ENCODE results near the gene C20orf144.

Gene C20orf144

DNA sequence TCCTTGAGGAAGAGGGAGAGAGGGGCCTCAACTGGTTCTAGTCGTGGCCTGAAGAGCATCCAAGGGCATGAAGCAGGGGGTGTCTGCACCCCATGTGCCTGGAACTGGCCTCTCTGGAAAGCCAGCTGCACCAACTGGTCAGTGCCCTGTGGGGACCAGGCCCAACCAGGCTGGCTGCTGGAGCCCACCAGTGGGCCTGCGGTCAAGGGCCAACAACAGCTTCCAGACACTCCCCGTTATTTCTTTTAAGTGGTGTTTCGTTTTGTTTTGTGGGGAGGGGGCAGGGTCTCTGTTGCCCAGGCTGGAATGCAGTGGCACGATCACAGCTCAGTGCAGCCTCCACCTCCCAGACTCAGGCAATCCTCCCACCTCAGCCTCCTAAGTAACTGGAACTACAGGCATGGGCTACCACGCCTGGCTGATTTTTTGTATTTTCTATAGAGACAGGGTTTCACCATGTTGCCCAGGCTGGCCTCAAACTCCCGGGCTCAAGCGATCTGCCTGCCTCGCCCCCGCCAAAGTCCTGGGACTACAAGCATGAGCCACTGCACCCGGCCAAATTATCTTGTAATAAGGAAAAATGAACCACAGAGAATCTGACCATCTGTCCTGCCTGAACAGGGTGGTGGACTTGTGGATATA, 11.9 kb upstream of the C20orf144 start:
- no peak for DNase-seq

DNA sequence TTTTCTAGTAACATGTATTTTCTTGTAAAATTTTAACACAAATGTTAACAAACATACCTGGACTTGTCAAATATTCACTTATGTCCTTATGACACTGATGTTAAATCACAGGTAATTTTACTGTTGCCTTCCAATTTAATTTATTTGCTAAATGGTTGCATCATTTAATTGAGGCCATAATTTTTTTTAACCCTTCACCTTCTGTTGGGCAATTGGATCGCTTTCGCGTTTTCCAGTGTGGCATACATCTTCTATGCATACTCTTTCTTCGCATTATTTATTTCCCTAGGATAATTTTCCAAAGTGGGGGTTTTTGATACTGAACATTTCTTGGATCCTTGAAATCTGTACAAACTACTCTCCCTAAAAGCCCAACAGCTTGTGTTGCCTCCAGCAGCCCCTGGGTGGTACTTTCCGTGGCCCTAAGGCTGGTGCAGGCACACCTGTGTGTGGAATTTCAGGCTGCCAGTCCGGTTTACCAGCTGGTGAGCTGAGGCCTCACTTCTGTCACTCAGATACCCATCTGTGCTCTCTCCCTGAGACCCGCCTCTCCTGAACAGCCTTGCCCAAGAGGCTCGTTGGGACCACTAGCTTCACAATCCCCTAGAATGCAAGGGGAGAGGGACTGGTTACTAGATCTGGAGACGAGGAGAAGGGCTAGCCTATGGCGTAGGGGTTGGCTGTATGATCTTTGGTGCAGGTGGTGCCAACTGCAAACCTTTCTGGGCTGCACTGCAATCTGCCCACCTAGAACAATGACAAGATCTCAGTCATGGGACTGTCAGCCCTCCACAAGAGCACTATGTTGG, 11.2 kb upstream of the C20orf144 start:
- DNase-seq, result no peak

DNA sequence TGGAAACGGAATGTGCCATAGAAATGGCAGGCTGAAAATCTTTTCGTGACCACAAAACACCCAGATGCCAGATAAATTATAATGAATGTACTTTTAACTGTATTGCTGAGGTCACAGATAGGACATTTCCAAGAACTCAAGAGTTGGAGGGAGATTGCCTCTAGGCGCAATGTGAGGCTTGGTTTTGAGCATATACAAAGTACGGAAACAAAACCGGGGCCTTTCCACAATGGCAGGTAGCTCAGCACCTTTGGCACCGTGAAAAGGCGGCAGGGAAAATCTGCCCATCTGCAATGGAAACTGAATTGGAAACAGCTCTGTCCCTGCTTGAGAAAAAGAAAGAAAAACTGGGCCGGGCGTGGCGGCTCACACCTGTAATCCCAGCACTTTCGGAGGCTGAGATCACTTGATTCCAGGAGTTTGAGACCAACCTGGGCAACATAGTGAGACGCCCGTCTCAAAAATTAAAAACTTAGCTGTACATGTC, 10.5 kb upstream of the C20orf144 start:
- DNase-seq, result no peak

DNA sequence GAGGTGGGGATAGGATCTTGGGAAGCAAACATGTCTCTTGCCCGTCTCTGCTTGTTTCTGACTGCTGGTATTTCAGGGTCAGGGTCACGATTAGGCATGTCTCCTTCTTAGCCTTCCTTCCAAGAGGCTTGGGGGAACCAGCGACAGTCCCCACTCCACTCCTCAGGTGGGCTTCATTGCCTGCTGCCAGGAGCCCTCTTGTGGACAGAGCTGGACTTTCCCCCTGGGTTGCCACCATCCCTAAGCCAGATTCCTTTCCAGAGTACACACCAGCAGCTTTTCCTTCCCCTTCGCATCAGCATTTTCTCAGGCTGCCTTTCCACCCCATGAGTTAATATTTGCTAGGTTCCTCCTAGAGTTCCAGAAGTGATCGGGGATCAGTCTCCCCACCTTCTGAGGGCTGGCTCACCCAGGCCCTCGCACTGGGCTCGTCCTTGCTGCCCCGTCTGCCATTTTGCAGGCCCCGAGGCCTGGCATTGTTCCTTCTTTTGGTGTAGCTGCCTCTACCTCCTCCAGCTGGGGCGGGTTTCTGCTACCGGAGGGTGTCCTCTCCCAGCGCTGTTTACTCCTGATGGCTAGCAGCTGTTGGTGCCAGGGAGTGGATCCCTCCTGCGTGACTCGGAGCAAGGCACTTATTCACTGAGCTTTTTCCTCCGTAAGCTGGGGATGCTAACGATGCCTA, 8.8 kb upstream of the C20orf144 start:
- DNase-seq, result peak in 11 of 14 donors; percentile 8 to 62 (median 31)

DNA sequence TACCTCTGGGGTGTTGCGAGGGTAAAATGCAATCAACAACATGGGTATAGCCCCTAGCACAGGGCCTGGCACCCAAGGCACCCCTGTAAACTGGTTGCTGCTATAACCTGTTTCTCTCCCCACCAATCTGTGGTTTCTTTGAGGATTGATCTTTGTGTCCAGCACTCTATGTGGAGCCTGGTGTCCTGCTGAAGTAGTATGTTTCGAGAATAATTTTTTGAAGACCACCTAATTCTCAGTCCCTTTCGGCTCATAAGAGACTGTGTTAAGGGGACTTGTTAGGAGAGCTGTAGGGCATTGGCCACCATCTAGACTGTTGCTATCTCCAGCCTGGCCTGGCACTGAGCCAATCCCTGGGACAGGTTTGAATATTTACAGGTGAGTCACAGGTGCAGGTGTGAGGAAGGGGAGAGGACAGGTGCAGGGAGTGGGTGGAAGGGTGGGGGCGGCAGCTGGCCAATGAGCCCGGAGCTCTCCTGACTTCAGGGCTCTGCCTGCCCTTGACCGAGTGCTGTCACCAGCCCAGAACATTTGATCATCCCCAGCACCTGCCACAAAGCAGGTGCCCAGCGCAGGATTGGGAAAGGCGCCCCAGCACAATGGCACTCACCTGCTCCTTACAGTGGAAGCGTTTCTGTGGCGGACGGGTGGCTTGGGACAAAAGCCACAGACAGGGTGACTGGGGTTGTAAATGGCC, 8.1 kb upstream of the C20orf144 start:
- peak in 1 of 14 donors; percentile 19 for DNase-seq

DNA sequence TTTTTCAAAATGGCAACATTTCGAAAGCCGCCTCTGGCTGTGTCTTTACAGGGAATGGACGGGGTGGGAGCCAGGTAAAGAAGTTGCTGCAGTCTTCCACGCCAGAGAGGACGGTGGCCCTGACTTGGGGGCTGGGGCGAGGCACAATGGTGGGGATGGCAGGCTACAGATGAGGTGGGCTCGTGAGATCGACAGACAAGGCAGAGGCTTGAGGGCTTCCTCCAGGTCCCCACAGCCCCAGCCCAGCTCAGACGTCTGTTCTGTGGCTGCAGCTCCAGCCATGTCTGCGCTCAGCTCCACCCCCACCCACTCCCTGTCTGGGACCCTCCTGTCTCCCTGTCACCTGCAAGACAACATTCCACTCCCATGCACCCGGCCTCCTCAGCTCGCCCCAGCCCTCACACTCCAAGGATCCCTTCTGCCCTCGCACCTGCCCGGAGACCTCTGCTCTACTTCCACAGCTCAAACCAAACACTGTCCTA, 7.4 kb upstream of the C20orf144 start:
- DNase-seq, result no peak

DNA sequence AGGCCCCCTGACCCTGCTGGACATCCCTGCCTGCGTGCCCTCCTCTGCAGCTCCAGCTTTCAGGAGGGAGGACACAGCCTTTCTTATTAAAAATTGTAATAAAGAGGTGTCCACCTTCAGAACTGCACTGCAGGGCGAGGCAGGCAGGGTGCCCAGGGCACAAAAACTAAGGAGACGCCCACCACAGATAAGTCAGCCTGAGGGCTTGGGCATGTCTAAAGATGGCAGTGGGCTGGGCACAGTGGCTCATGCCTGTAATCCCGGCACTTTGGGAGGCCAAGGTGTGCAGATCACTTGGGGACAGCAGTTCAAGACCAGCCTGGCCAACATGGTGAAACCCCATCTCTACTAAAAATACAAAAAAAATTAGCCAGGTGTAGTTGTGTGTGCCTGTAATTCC, 7.0 kb upstream of the C20orf144 start:
- no peak for DNase-seq

DNA sequence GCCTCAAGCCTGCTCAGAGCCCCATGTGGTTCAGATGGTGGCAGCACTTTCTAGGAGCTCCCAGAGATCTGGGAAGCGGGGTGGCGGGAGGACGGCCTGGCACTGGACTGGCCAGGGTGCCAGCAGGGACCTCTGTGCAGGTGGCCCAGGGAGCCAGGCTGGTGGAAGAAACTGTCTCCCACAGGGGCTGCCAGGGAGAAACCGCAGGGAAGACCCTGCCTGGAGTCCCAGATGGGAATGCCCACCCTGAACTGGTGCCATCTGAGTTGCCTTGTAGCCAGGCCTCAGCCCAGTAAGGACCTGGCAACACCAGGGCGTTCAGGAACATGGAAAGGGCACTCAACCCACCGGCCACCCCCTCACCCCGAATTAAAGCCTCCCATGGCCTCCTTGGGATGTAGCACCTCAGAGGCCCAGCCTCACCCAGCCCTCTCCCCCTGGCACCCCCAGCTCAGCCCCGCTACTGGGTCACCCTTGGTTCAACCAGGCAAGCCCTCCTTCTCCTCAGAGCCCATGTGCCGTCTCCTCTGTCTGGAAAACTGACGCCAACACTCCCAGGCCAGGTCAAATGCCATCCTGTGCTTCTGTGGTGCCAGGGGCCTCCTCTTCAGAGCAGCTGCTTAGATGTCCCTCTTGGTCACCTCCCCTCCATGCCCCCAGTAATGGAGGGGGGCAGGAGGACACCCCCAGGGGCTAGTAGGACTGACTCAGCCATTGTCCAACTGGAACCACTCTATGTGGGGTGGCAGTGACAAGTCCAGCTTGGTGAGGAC, 5.9 kb upstream of the C20orf144 start:
- DNase-seq, result no peak

DNA sequence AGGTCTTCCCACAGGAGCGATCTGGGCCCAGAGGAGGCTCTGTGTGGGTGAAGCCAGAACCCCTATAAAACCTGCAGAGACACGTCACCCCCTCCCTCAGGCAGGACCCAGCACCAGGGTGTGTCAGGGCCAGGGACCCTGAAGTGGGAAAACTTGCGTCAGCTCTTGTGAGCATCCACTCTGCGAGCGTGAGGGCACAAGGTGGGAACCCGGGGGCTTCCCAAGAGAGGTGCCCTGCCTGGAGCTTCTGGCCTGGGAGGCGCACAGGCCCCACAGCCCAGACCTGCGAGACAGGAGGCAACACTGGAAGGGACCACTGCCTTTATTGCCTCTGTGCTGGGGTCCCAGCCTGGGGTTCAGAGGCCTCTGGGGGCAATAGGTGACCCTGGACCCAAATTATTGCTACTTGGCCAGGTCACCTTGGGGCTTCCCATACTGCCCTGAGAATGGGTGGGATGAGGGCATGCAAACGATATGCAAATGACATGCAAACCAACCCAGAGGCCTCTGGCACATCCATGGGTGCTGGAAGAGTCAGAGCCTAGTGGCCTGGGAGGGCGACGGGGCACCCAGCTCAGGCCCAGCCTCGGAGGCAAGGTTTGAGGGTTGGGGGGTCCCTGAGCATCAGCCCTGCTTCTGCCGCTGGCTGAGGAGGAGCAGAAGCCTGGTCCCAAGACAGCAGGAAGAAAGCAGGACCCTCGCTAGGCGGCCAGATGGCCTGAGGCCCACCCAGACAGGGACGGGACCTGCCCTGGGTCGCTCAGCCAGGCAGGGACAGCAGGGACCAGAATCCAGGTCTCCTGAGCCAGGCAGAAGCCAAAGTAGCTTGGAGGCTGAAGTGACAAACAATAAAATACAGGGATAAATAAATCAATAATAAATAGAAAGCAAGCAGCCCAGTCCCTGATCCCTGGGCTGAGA, 5.1 kb upstream of the C20orf144 start:
- no peak for DNase-seq

DNA sequence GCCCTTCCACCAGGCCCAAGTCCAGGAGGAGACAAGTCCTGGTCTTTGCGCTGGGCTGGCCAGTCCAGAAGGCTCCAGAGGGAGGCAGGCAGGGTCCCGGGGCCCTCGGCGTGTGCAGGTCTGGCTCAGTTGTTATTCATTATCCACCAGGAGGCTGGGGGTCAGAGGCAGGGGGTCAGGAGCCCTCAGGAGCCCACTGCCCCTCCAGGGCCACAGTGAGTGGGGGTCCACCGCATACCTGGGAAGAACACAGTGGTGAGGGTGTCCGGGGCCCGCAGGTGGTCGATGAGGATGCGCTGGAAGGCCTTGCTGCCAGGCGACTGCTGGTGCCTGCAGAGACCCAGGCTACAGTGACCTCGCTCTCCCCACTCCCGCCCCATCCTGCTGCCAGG, 4.4 kb upstream of the C20orf144 start:
- no peak for DNase-seq

DNA sequence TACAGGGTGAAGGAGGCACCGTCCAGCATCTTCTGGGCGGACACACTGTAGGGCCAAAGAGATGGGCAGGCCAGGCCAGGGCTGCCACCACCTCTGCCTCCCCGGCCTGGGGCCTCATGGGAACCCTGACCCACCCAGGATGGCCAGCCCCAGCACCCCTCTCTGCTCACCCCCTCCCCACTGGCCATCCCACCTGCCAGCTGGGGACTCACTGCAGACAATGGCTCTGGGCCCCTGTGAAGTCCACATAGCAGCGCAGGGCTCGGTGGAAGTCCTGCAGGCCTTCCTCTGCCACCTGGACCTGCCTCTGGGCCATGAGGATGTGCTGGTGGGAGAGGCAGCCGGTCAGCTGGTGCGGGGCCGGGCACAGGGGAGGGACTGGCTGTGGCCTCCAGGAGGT, 3.6 kb upstream of the C20orf144 start:
- no peak for DNase-seq

DNA sequence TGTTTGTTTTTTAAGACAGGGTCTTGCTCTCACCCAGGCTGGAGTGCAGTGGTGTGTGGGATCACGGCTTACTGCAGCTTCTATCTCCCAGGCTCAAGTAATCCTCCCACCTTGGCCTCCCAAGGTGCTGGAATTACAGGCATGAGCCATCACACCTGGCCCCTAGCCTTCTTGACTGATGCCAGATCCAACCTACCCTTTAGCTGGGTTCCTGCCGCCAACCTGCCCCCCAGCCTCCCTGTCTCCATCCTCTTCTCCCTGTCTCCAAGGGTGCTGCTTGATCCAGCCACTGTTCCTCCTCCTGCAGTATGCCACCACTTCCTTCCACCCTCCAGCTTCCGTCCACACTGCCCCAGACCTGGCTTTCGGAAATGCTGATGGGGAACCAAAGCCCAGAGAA, 3.2 kb upstream of the C20orf144 start:
- DNase-seq, result no peak

DNA sequence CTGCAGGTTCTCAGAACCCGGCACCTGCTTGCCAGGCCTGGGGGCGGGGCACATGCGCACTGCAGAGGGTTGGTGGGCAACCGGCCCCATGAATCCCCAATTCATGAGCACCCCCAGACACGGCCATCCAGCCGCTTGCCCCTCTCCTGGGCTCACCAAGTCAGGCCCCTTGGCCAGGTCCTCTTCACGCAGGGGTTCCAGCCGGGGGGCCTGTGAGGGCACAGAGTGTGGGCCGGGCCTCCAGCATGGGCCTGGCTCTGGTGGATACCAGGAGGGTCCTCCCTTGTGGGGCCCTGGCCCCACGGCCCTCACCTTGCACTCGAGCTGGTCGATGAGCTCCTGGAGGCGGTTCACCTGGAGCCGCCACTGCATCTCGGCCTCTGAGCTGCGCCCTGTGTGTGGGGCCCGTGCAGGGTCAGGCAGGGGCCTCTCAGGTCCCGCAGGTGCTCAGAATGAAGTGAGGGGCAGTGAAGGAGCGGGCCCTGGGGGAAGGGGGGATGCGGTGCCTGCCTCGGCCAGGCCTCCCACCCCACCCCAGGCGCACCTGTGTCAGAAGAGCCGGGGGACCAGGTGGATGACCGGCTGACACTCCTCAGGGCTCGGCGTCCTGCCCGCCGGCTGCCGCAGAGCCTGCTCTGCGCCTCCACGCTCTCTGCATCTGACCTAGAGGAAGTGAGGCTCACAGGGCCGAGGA, 2.6 kb upstream of the C20orf144 start:
- no peak for DNase-seq

DNA sequence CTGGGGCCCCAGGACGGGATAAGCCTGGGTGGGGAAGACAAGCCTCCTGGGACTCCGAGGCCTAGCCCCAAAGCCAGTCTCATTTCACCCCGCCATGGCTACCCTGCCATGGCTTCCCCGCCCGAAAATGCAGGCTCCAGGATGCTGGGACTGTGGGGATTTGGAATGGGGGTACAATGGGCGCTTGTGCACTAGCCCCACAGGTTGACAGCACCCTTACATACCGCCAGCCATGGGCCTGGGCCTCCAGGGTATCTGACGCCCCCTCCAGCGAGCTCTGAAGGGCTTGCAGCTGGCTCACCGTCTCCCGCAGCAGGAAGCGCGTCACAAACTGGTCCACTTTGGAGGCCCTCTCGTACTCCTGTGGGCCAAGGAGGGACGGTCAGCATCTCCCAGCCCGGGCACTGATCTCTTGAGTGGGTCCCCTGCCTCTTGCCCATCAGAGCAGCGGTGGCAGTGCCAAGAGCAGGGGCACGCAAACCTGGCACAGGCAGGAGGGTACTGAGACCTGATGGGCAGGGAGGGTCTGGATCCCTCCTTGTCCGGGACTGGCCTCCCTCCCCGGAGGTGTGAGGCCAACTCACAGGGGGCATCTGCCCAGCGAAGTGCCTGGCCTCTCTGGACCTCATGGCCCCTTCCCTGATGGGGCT, 2.0 kb upstream of the C20orf144 start:
- no peak for DNase-seq

DNA sequence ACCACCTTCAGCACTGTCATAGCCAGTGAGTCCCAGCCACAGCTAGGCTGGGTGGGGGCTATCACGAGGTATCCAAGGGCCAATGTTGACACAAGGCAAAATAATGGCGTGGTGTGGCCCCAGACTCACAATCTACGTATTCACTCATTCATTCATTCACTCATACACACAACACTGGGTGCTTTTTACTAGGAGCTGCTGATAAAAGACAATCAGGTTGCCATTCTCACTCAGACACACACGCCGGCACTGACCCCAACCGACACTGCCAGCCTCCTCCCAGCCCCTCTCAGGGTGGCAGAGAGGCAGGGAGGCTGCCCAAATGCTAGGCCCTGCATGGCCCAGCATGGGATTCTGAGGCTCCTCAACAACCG, 1.5 kb upstream of the C20orf144 start:
- no peak for DNase-seq

DNA sequence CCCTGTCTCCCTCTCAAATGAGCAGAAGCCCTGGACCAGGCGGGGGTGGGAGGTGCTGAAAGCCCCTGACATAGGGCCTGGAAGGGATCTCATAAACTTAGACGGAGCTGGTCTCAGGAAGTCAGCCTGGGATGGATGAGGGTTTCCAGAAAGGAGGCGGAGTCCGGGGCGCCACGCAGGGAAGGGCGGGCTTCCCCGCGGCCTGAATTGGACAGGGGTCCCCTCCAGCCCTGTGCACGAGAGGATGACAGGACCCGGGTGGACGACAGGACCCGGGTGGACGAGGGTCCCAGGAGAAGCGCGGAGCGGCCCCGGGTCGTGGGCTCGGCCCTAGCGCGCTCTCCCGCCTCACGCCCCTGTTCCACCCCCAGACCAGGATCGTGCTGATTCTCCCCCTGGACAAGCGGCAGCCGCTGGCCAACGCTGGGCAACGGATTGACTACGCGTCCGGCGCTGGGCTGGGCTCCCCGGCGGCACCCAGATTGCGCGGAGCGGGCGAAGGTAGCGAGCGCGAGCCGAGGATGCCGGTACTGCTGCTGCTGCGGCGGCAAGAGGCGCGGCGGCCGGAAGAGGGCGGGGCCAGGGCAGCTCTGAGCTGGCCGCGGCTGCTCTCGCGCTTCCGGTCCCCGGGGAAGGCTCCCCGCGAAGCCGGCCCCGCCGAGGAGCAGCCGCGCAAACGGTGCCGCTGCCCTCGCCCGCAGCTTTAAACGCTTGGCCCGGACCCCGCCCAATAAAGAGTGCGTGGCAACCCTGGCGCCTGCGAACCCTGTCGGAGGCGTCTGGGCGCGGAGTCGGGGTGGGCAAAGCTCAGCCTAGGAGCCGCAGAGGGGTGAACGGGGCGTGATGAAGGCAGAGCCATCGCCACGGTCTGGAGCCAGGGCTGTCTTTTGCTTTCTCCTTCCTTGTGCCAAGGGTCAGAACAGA, 1.3 kb downstream of the C20orf144 start:
- DNase-seq, result peak in 13 of 14 donors; percentile 34 to 85 (median 56)

DNA sequence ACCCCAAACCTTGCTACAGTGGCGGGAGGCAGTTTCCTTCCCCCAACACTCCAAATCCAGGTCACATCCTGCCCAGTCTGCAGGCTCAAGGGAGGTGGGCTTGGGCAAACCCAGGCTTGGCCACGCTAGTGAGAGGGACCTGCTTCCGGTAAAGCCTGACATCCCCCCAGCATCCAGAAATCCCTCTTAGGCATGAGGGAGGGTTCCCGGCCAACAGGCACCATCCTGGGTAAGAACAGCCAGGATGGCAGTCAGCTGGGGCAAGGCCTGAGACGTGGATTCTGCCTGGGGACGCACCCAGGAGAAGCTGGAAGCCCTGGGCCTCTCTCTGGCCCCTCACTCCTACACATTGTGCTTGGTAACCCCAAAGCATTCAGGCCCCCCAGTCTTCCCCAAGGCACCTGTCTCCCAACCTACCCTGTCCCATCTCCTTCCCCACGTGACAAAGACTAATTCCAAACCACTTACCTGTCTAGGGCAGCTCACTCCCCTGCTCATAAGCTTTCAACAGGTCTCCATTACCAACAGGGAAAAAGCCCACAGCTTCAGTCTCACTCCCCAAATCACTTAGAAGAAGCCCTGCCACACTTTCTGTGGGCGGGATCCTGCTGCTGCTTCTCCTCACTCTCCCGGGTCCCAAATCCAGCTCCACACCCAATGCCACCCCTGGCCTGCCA, 2.1 kb downstream of the C20orf144 start:
- peak in 1 of 14 donors; percentile 45 for DNase-seq

DNA sequence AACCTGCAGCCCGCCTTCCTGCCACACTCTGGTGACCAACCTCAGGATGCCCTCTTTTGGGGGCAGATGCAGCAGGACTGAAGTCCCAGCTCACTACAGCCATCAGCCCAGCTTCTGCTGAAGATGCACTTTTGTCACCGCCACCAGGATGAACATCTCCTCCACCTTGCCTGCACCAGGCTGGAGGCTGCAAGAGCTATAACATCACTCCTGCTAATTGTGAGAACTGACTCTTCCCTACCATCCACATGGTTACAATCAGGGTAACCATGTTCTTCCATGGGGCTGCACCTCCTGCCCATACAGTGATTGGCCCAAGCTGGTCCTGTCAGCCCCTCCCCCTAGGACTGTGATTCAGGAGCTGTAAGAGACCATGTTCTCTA, 2.6 kb downstream of the C20orf144 start:
- DNase-seq, result no peak
